ENCODE measurements around the gene DUSP10.

The DUSP10 gene

DNA sequence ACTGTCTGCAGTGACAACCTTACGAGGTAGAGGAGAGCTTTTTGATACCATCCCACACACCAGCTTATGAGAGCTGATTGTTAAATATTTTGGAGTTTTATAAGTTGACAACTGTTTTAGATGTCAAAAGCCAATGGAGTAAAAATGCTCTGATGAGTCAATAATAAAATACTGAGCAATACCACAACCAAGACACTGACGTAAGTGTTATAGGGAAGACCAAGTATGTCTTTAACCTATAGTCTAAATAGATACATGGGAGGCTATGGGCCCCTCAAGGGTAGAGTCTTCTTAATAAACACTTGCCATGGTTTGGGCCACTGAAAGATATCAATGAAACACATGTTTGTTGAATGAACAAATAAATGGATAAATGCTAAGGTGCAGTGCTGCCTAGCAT is 49.2 kb downstream of the DUSP10 start:
- H3K4me1 ChIP-seq (ENCODE audit: control insufficient read depth, insufficient read depth, low read length, unreplicated experiment): peaks cover 7% of the 10 kb centered on the region
- no peak overlapping the region for H3K27ac ChIP-seq (ENCODE audit: low read depth, low read length)
- H3K36me3 ChIP-seq (ENCODE audit: insufficient read depth, low read length): no peaks in the 10 kb centered on the region
- no peaks in the 10 kb centered on the region for H3K79me2 ChIP-seq (ENCODE audit: control insufficient read depth, insufficient read depth, low read length, unreplicated experiment)
- no peak overlapping the region for H2AFZ ChIP-seq (ENCODE audit: low read length, unreplicated experiment)
- H3K27me3 ChIP-seq (ENCODE audit: insufficient read depth, low read length): no peaks in the 10 kb centered on the region
- H3K4me3 ChIP-seq (ENCODE audit: low read depth, low read length): no peak overlapping the region

DNA sequence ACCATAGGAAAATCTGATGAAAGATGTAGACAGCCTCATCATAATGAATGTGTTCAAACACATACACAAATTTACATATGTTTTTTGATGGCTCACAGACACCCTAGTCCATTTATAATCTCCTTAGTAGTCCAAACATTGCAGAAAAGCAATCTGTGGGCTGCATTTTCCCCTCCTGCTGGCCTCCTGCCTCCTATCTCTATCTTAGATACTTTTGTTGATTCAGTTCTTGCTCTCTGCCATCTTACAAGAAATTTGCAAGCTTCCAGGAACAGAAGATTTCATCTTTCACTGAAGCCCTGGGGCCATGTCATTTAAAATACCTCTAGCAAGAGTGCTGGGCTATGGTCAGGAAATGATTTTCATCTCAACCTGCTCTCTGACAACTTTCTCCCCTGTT is 50.6 kb downstream of the DUSP10 start:
- H3K36me3 ChIP-seq (ENCODE audit: insufficient read depth, low read length): no peaks in the 10 kb centered on the region
- no peaks in the 10 kb centered on the region for H3K79me2 ChIP-seq (ENCODE audit: control insufficient read depth, insufficient read depth, low read length, unreplicated experiment)
- peaks cover 7% of the 10 kb centered on the region for H3K4me1 ChIP-seq (ENCODE audit: control insufficient read depth, insufficient read depth, low read length, unreplicated experiment)
- no peak overlapping the region for H2AFZ ChIP-seq (ENCODE audit: low read length, unreplicated experiment)
- no peaks in the 10 kb centered on the region for H3K27me3 ChIP-seq (ENCODE audit: insufficient read depth, low read length)
- no peak overlapping the region for H3K27ac ChIP-seq (ENCODE audit: low read depth, low read length)
- no peak overlapping the region for H3K4me3 ChIP-seq (ENCODE audit: low read depth, low read length)

DNA sequence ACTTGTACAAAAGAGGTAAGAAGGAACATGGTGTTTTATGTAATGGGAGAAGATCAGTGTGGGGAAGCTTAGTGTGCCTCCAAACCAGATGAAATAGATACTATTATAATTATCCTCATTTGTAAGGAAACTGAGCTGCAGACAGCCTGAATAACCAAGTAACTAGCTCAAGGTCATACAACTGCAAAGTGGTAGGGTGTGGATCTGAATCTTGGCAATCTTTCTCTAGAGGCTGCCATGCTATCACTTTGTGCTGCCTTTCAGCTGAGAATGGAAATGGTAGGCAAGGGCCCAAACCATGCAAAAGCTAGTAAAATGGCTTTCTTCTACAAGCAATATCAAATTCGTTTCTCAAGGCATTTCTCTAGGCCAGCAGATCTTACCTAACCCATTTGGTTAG is 51.0 kb downstream of the DUSP10 start:
- no peak overlapping the region for H3K4me3 ChIP-seq (ENCODE audit: low read depth, low read length)
- no peaks in the 10 kb centered on the region for H3K79me2 ChIP-seq (ENCODE audit: control insufficient read depth, insufficient read depth, low read length, unreplicated experiment)
- H3K27ac ChIP-seq (ENCODE audit: low read depth, low read length): no peak overlapping the region
- no peaks in the 10 kb centered on the region for H3K27me3 ChIP-seq (ENCODE audit: insufficient read depth, low read length)
- H3K36me3 ChIP-seq (ENCODE audit: insufficient read depth, low read length): no peaks in the 10 kb centered on the region
- no peak overlapping the region for H2AFZ ChIP-seq (ENCODE audit: low read length, unreplicated experiment)
- H3K4me1 ChIP-seq (ENCODE audit: control insufficient read depth, insufficient read depth, low read length, unreplicated experiment): peaks cover 3% of the 10 kb centered on the region

GRCh38 chr1:221689138-221689537 is 52.8 kb downstream of the DUSP10 start:
- no peaks in the 10 kb centered on the region for H3K79me2 ChIP-seq (ENCODE audit: control insufficient read depth, insufficient read depth, low read length, unreplicated experiment)
- H3K27me3 ChIP-seq (ENCODE audit: insufficient read depth, low read length): no peaks in the 10 kb centered on the region
- no peak overlapping the region for H3K27ac ChIP-seq (ENCODE audit: low read depth, low read length)
- no peaks in the 10 kb centered on the region for H3K36me3 ChIP-seq (ENCODE audit: insufficient read depth, low read length)
- H3K4me3 ChIP-seq (ENCODE audit: low read depth, low read length): no peak overlapping the region
- no peak overlapping the region for H2AFZ ChIP-seq (ENCODE audit: low read length, unreplicated experiment)
- peaks cover 1% of the 10 kb centered on the region for H3K4me1 ChIP-seq (ENCODE audit: control insufficient read depth, insufficient read depth, low read length, unreplicated experiment)

- Histone ChIP-seq H2AFZ (ENCODE audit: low read length, unreplicated experiment) (no peak overlapping the region), H3K27ac (ENCODE audit: low read depth, low read length) (no peak overlapping the region), H3K4me3 (ENCODE audit: low read depth, low read length) (no peak overlapping the region), H3K36me3 (ENCODE audit: insufficient read depth, low read length) (no peaks in the 10 kb centered on the region), H3K27me3 (ENCODE audit: insufficient read depth, low read length) (no peaks in the 10 kb centered on the region), H3K4me1 (ENCODE audit: control insufficient read depth, insufficient read depth, low read length, unreplicated experiment) (peaks cover 8% of the 10 kb centered on the region), H3K79me2 (ENCODE audit: control insufficient read depth, insufficient read depth, low read length, unreplicated experiment) (no peaks in the 10 kb centered on the region)
These were observed 53.4 kb downstream of the DUSP10 start for GRCh38 chr1:221688488-221688843.

- Histone ChIP-seq H3K4me1 (ENCODE audit: control insufficient read depth, insufficient read depth, low read length, unreplicated experiment) (peaks cover 10% of the 10 kb centered on the region), H2AFZ (ENCODE audit: low read length, unreplicated experiment) (no peak overlapping the region), H3K4me3 (ENCODE audit: low read depth, low read length) (no peak overlapping the region), H3K36me3 (ENCODE audit: insufficient read depth, low read length) (no peaks in the 10 kb centered on the region), H3K27ac (ENCODE audit: low read depth, low read length) (no peak overlapping the region), H3K79me2 (ENCODE audit: control insufficient read depth, insufficient read depth, low read length, unreplicated experiment) (no peaks in the 10 kb centered on the region), H3K27me3 (ENCODE audit: insufficient read depth, low read length) (no peaks in the 10 kb centered on the region)
These were observed 53.9 kb downstream of the DUSP10 start for GRCh38 chr1:221687836-221688487.

- H2AFZ ChIP-seq (ENCODE audit: low read length, unreplicated experiment): no peak overlapping the region
- peaks cover 10% of the 10 kb centered on the region for H3K4me1 ChIP-seq (ENCODE audit: control insufficient read depth, insufficient read depth, low read length, unreplicated experiment)
- no peak overlapping the region for H3K27ac ChIP-seq (ENCODE audit: low read depth, low read length)
- no peaks in the 10 kb centered on the region for H3K79me2 ChIP-seq (ENCODE audit: control insufficient read depth, insufficient read depth, low read length, unreplicated experiment)
- H3K36me3 ChIP-seq (ENCODE audit: insufficient read depth, low read length): no peaks in the 10 kb centered on the region
- H3K27me3 ChIP-seq (ENCODE audit: insufficient read depth, low read length): no peaks in the 10 kb centered on the region
- H3K4me3 ChIP-seq (ENCODE audit: low read depth, low read length): no peak overlapping the region
These were observed 58.2 kb downstream of the DUSP10 start for GRCh38 chr1:221683681-221684080.

GRCh38 chr1:221680085-221680484 is 61.8 kb downstream of the DUSP10 start:
- Histone ChIP-seq H3K36me3 (ENCODE audit: insufficient read depth, low read length) (no peaks in the 10 kb centered on the region), H3K4me1 (ENCODE audit: control insufficient read depth, insufficient read depth, low read length, unreplicated experiment) (peaks cover 13% of the 10 kb centered on the region), H2AFZ (ENCODE audit: low read length, unreplicated experiment) (no peak overlapping the region), H3K4me3 (ENCODE audit: low read depth, low read length) (no peak overlapping the region), H3K27ac (ENCODE audit: low read depth, low read length) (no peak overlapping the region), H3K27me3 (ENCODE audit: insufficient read depth, low read length) (no peaks in the 10 kb centered on the region), H3K79me2 (ENCODE audit: control insufficient read depth, insufficient read depth, low read length, unreplicated experiment) (no peaks in the 10 kb centered on the region)

DNA sequence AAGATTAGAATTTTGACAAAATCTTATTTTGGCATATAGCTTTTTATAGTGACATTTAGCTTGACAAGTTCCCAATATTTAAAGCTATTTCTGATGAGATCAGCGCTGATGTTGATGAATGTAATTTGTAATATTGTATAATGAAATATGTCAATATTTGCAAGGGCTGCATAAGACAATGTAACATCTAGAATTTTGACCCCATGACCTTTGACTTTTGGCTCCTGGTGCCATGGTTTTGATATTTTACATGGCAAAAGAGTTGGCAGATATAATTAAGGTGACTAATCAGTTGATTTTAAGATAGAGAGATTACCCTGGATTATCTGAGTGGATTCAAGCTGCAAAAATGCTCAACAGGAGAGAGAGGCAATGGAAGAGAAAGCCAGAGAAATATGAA is 63.9 kb downstream of the DUSP10 start:
- Histone ChIP-seq H3K4me3 (ENCODE audit: low read depth, low read length) (no peak overlapping the region), H3K4me1 (ENCODE audit: control insufficient read depth, insufficient read depth, low read length, unreplicated experiment) (peaks cover 11% of the 10 kb centered on the region), H3K36me3 (ENCODE audit: insufficient read depth, low read length) (no peaks in the 10 kb centered on the region), H2AFZ (ENCODE audit: low read length, unreplicated experiment) (no peak overlapping the region), H3K27ac (ENCODE audit: low read depth, low read length) (no peak overlapping the region), H3K79me2 (ENCODE audit: control insufficient read depth, insufficient read depth, low read length, unreplicated experiment) (no peaks in the 10 kb centered on the region), H3K27me3 (ENCODE audit: insufficient read depth, low read length) (no peaks in the 10 kb centered on the region)

GRCh38 chr1:221675880-221676800 is 65.7 kb downstream of the DUSP10 start:
- H3K79me2 ChIP-seq (ENCODE audit: control insufficient read depth, insufficient read depth, low read length, unreplicated experiment): no peaks in the 10 kb centered on the region
- no peak overlapping the region for H3K27ac ChIP-seq (ENCODE audit: low read depth, low read length)
- peaks cover 29% of the 10 kb centered on the region for H3K4me1 ChIP-seq (ENCODE audit: control insufficient read depth, insufficient read depth, low read length, unreplicated experiment)
- H2AFZ ChIP-seq (ENCODE audit: low read length, unreplicated experiment): no peak overlapping the region
- H3K36me3 ChIP-seq (ENCODE audit: insufficient read depth, low read length): no peaks in the 10 kb centered on the region
- no peaks in the 10 kb centered on the region for H3K27me3 ChIP-seq (ENCODE audit: insufficient read depth, low read length)
- no peak overlapping the region for H3K4me3 ChIP-seq (ENCODE audit: low read depth, low read length)

GRCh38 chr1:221672965-221673364 is 68.9 kb downstream of the DUSP10 start:
- Histone ChIP-seq H2AFZ (ENCODE audit: low read length, unreplicated experiment) (no peak overlapping the region), H3K4me1 (ENCODE audit: control insufficient read depth, insufficient read depth, low read length, unreplicated experiment) (peaks cover 61% of the 10 kb centered on the region), H3K36me3 (ENCODE audit: insufficient read depth, low read length) (no peaks in the 10 kb centered on the region), H3K27ac (ENCODE audit: low read depth, low read length) (peak overlapping the region; percentile 97), H3K4me3 (ENCODE audit: low read depth, low read length) (no peak overlapping the region), H3K27me3 (ENCODE audit: insufficient read depth, low read length) (no peaks in the 10 kb centered on the region), H3K79me2 (ENCODE audit: control insufficient read depth, insufficient read depth, low read length, unreplicated experiment) (no peaks in the 10 kb centered on the region)

Data from ACC112 (cell line).